GM19468 (cell line): Measurements from ENCODE around the gene SRC.
A peak's percentile ranks its signal among the peaks of the same experiment; 100 is the strongest.

Experiments used
- ATAC-seq: cut with Tn5 transposase; IDR thresholded peaks from one replicate; pipeline ENCODE4 v1.9.1; 2021; ENCODE audit warnings: mild to moderate bottlenecking, moderate library complexity, moderate number of reproducible peaks; ENCODE audit not compliant: unreplicated experiment; ENCODE audit errors: extremely low read depth

SRC gene

GRCh38 chr20:37378785-37379598 is 33.1 kb downstream of the SRC start:
- ATAC-seq, result no peak

- ATAC-seq, result no peak
These were observed 34.3 kb downstream of the SRC start for GRCh38 chr20:37379967-37380828.

GRCh38 chr20:37380864-37381579 is 35.1 kb downstream of the SRC start:
- no peak for ATAC-seq

- ATAC-seq, result no peak
These were observed 35.9 kb downstream of the SRC start for GRCh38 chr20:37381621-37382471.

GRCh38 chr20:37382482-37383120 is 36.7 kb downstream of the SRC start:
- ATAC-seq, result no peak

GRCh38 chr20:37383229-37383989 is 37.5 kb downstream of the SRC start:
- no peak for ATAC-seq

GRCh38 chr20:37384683-37385174 is 38.8 kb downstream of the SRC start:
- ATAC-seq, result peak; percentile 41

- ATAC-seq, result no peak
These were observed 39.2 kb downstream of the SRC start for GRCh38 chr20:37385176-37385575.

- no peak for ATAC-seq
These were observed 39.9 kb downstream of the SRC start for GRCh38 chr20:37385659-37386504.

- no peak for ATAC-seq
These were observed 40.7 kb downstream of the SRC start for GRCh38 chr20:37386505-37387251.

- ATAC-seq, result no peak
These were observed 41.8 kb downstream of the SRC start for GRCh38 chr20:37387519-37388269.

GRCh38 chr20:37388831-37389230 is 42.9 kb downstream of the SRC start:
- ATAC-seq, result no peak

GRCh38 chr20:37389241-37389747 is 43.4 kb downstream of the SRC start:
- ATAC-seq, result no peak

- ATAC-seq, result no peak
These were observed 43.9 kb downstream of the SRC start for GRCh38 chr20:37389844-37390275.

- no peak for ATAC-seq
These were observed 44.6 kb downstream of the SRC start for GRCh38 chr20:37390503-37390890.
